ENCODE results near the gene MICAL2. TPM values are rescaled to one million over a fixed set of nuclear protein-coding genes. Genes with fewer than 3 reads are reported as not detected.

MICAL2 gene
- total and polyA plus RNA-seq, 2 of the 8 experiments (the other 6 are each of a cell fraction or from before 2014, with no cell fraction given) = 1.3 to 4.1 TPM

DNA sequence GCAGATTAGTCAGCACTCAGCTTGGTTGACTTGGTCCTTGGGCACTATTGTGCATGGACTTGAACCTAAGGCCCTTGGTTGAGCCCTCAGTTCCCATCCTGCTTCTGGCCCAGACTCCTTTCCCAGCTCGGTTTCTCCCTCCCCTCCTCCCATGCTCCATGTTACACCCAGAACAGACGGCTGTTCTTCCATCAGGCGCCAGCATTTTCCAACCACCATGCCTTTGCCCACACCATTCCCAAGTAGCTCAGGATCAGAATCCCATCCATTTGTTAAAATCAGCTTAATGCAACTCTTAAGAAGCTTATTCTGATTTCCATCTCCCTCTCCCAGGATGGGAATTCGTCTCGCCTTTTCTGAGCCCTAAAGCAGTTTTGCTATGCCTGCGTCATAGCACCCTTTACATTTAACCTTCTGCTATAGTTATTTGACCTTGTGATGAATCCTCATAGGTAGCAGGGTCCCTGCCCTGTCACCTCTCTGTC, 110.7 kb downstream of the MICAL2 start:
- DNase-seq (ENCODE audit: low read depth in 1 of 2, low spot score in 2 of 2) (no peak), FAIRE-seq (no peak)
- Histone ChIP-seq H3K27me3 (replicated peaks in 1 of 4; ENCODE audit: control insufficient read depth in 3 of 4, extremely low read depth in 1 of 4, insufficient read depth in 3 of 4, low read length in 3 of 4) (no peaks in the 10 kb centered on the region), H3K79me1 (ENCODE audit: low read depth, low read length) (no peaks in the 10 kb centered on the region), H3K56ac (replicated peaks; ENCODE audit: insufficient read length, low read depth, low read length) (no peak overlapping the region), H3K14ac (ENCODE audit: insufficient read length) (no peak overlapping the region), H3K23me2 (ENCODE audit: low read depth, low read length) (no peaks in the 10 kb centered on the region), H2AK5ac (ENCODE audit: low read depth, low read length) (no peak overlapping the region), H3K4ac (replicated peaks; ENCODE audit: insufficient read length, low read depth, low read length) (no peak overlapping the region), H3K79me2 (ENCODE audit: control insufficient read depth in 1 of 2, insufficient read depth in 2 of 2, low read length in 2 of 2) (no peaks in the 10 kb centered on the region), H3K36me3 (ENCODE audit: control insufficient read depth in 2 of 4, insufficient read depth in 4 of 4, low read length in 3 of 4) (no peaks in the 10 kb centered on the region; a peak in 1 of 8 replicates), H4K20me1 (replicated peaks in 1 of 2; ENCODE audit: control insufficient read depth in 1 of 2, insufficient read depth in 2 of 2, low read length in 2 of 2) (no peaks in the 10 kb centered on the region), H3K9ac (replicated peaks in 1 of 4; ENCODE audit: extremely low read depth in 1 of 4, low read depth in 3 of 4, low read length in 3 of 4) (no peak overlapping the region), H4K8ac (ENCODE audit: extremely low read depth, insufficient read depth, low read length) (no peak overlapping the region), H4K5ac (ENCODE audit: insufficient read length, low read depth, low read length) (no peak overlapping the region), H2BK5ac (ENCODE audit: low read depth, low read length) (no peak overlapping the region), H2AFZ (ENCODE audit: low read length) (no peak overlapping the region), H3K23ac (ENCODE audit: insufficient read length) (no peak overlapping the region), H3K4me3 (ENCODE audit: extremely low read depth in 1 of 4, insufficient read depth in 2 of 4, low read depth in 3 of 4, low read length in 4 of 4) (no peak overlapping the region), H2BK12ac (ENCODE audit: low read depth, low read length) (no peak overlapping the region), H2BK20ac (ENCODE audit: low read length) (no peak overlapping the region), H3K4me1 (replicated peaks in 1 of 4; ENCODE audit: control insufficient read depth in 3 of 4, insufficient read depth in 4 of 4, low read length in 3 of 4) (no peaks in the 10 kb centered on the region), H3K18ac (ENCODE audit: extremely low read depth, low read length) (no peak overlapping the region), H3K27ac (ENCODE audit: low read depth, low read length) (no peak overlapping the region), H2BK15ac (ENCODE audit: low read length) (no peak overlapping the region), H3K9me3 (ENCODE audit: insufficient read depth in 2 of 2, low read depth in 1 of 2, low read length in 1 of 2) (no peaks in the 10 kb centered on the region), H2BK120ac (replicated peaks; ENCODE audit: low read depth, low read length) (no peak overlapping the region), H3K4me2 (ENCODE audit: insufficient read depth in 1 of 2, low read depth in 2 of 2, low read length in 2 of 2) (no peak overlapping the region), H4K91ac (replicated peaks; ENCODE audit: insufficient read length, low read length) (no peak overlapping the region)
- WGBS, 2 experiments (ENCODE audit: extremely low coverage in 1 of 2, insufficient coverage in 1 of 2, insufficient read length in 1 of 2, insufficient replicate concordance in 2 of 2, low coverage in 1 of 2, low lambda C conversion rate in 2 of 2, missing lambda C conversion rate in 1 of 2) = 84% methylated on average over 6 of the region's 6 CpGs; no CpG with 5 or more reads in 1 of the 2 experiments
- POLR2A ChIA-PET (ENCODE audit: partially characterized antibody) = no interaction called here
- CTCF ChIA-PET (ENCODE audit: partially characterized antibody) = interaction anchor here (0.7 to 4.4 kb wide), 10 partner anchors 9 to 177 kb away, joined by 3 to 22 read pairs (median 4); no protein-coding TSS in a partner anchor
- TF ChIP-seq SP2 (IDR thresholded peaks at IDR 0.05; ENCODE audit: low read length) = no peak
- TF ChIP-seq POLR2AphosphoS5 (IDR thresholded peaks at IDR 0.05; ENCODE audit: low read depth, low read length) = no peak
- no peak for TF ChIP-seq JUN (IDR thresholded peaks at IDR 0.05; ENCODE audit: low read depth, low read length)
- TF ChIP-seq E2F6 (IDR thresholded peaks at IDR 0.05) = no peak
- TF ChIP-seq TAF1 (IDR thresholded peaks at IDR 0.05; ENCODE audit: low read depth, low read length) = no peak
- no peak for TF ChIP-seq FOSL1 (IDR thresholded peaks at IDR 0.05; ENCODE audit: insufficient read depth, low read depth, low read length)
- TF ChIP-seq RAD21 (IDR thresholded peaks at IDR 0.05 in 1 of 2, conservative IDR thresholded peaks at IDR 0.05 in 1 of 2; ENCODE audit: low read depth in 2 of 2, low read length in 2 of 2) = no peak
- TF ChIP-seq BACH1 (IDR thresholded peaks at IDR 0.05; ENCODE audit: low read length) = no peak
- TF ChIP-seq CTCF (IDR thresholded peaks at IDR 0.05; ENCODE audit: control extremely low read depth in 1 of 3, insufficient read depth in 1 of 3, low read depth in 1 of 3, low read length in 3 of 3) = no peak
- TF ChIP-seq, protein P1, sequence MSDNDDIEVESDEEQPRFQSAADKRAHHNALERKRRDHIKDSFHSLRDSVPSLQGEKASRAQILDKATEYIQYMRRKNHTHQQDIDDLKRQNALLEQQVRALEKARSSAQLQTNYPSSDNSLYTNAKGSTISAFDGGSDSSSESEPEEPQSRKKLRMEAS (IDR thresholded peaks at IDR 0.05) = no peak
- no peak for TF ChIP-seq CREB1 (IDR thresholded peaks at IDR 0.05)

Measured in H1 (cell line).